Ascending aorta (tissue), 2 donors: ENCODE measurements around the gene TSPAN12. TPM values are rescaled to one million over a fixed set of nuclear protein-coding genes. Genes with fewer than 3 reads are reported as not detected.

Source experiments
- DNase-seq, 2 donors: peaks; one replicate each; pipeline ENCODE4 v3.0.0-alpha.2; 2019; ENCODE audit warnings: low spot score in 2 of 2
- H3K27ac ChIP-seq, 2 donors: fragments of 200-600 bp; sonication (generic); one replicate each; pipeline ENCODE4 v1.5.1; 2016 to 2017; ENCODE audit warnings: mild to moderate bottlenecking in 1 of 2
- H3K27me3 ChIP-seq: fragments of 200-600 bp; sonication (generic); one replicate; pipeline ENCODE4 v1.5.1; 2017
- H3K36me3 ChIP-seq, 2 donors: fragments of 200-600 bp; sonication (generic); one replicate each; pipeline ENCODE4 v1.5.1; 2016
- H3K4me1 ChIP-seq, 2 donors: fragments of 200-600 bp; sonication (generic); one replicate each; pipeline ENCODE4 v1.5.1; 2016 to 2017; ENCODE audit warnings: mild to moderate bottlenecking in 1 of 2
- H3K4me3 ChIP-seq, 2 donors: fragments of 200-600 bp; sonication (generic); one replicate each; pipeline ENCODE4 v1.5.1; 2016 to 2017; ENCODE audit warnings: mild to moderate bottlenecking in 1 of 2
- H3K9me3 ChIP-seq, 2 donors: fragments of 200-600 bp; sonication (generic); one replicate each; pipeline ENCODE4 v1.5.1; 2016
- intact Hi-C: fragments of 100-400 bp; cut with DNase I; formaldehyde crosslinking; loops from one replicate; pipeline ENCODE4 v1.15.1; 2023
- total RNA-seq: library from RNA; depleted of rRNA; stranded (reverse); fragments of >200 nt; gene quantifications from one replicate; pipeline ENCODE4 v1.1.0, GENCODE V29; 2016
- TF ChIP-seq, protein P1 (sequence below), 3 experiments: fragments of 200-600 bp in 2 of 3; fragments of 450-650 bp in 1 of 3; sonication (generic) in 2 of 3; IDR thresholded peaks; one replicate each; pipeline ENCODE4 v1.5.1; 2016 to 2019; ENCODE audit warnings: antibody characterized with exemption in 3 of 3, mild to moderate bottlenecking in 1 of 3, moderate library complexity in 1 of 3

TSPAN12 gene
- total RNA-seq, 1 donor from 2014 or later: 28.9 TPM

DNA sequence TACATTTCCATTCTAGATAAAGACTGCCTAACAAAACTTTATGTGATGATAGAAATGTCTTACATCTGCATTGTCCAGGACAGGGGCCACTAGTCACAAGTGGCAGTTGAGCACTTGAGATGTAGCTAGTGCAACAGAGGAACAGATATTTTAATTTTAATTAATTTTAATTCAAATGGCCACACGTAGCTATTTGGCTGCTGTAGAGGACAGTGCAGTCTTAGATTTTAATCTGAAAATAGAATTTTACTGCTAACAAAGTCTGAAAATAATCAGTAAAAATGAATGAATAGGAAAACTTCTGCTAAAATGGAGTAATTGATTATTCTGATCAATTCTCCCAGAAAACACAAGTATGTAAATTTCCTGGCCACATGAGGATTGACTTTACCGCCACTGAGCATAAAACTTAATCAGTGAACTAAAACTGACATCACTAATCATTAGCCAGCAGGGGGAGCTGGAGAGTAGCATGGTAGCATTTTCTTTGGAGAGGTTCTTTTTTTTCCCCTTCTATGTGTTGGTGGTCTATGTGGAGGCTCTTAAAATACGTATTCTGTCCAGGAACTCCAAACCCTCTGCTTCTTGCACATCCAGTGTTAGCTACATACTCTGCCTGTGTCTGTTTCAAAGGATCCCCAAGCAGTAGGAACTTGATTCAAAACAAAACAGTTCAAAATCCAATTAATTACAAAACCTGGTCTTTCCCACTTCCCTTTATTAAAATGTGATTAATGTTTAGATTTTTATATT is 52.1 kb downstream of the TSPAN12 start:
- intact Hi-C loops: loop anchor here (2.0 kb wide), 2 partner anchors 53 to 135 kb away; partner anchors contain the start of gene TSPAN12
- H3K27me3 ChIP-seq: no peaks in the 10 kb centered on the region
- peak in 1 of 2 donors; percentile 67 for DNase-seq
- TF ChIP-seq, protein P1, sequence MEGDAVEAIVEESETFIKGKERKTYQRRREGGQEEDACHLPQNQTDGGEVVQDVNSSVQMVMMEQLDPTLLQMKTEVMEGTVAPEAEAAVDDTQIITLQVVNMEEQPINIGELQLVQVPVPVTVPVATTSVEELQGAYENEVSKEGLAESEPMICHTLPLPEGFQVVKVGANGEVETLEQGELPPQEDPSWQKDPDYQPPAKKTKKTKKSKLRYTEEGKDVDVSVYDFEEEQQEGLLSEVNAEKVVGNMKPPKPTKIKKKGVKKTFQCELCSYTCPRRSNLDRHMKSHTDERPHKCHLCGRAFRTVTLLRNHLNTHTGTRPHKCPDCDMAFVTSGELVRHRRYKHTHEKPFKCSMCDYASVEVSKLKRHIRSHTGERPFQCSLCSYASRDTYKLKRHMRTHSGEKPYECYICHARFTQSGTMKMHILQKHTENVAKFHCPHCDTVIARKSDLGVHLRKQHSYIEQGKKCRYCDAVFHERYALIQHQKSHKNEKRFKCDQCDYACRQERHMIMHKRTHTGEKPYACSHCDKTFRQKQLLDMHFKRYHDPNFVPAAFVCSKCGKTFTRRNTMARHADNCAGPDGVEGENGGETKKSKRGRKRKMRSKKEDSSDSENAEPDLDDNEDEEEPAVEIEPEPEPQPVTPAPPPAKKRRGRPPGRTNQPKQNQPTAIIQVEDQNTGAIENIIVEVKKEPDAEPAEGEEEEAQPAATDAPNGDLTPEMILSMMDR (IDR thresholded peaks at IDR 0.05): peak; percentile 62 to 83 (median 78)
- H3K36me3 ChIP-seq: no peaks in the 10 kb centered on the region
- peak overlapping the region in 1 of 2 donors; percentile 6 for H3K27ac ChIP-seq
- no peaks in the 10 kb centered on the region for H3K9me3 ChIP-seq
- peaks cover 0 to 5% of the 10 kb centered on the region in 2 donors for H3K4me1 ChIP-seq
- H3K4me3 ChIP-seq: no peak overlapping the region

DNA sequence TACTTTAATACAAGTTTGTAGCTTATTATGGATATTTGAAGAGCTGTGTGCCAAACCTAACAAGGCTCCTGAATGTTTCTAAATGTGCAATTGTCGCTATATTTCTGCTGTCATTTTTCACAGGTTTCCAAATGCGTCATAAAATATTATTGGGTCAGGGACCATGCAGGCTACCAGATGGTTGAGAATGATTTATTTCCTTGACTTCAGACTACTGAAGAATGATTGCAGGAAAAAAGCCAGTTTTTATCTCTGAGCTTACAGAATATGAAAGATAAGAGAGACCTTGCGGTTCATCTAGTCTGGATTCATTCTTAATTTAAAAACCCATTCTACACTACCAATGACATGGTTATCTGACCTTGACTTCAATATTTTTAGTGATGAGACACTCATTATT is 55.2 kb downstream of the TSPAN12 start:
- H3K27me3 ChIP-seq: no peaks in the 10 kb centered on the region
- H3K4me3 ChIP-seq: no peak overlapping the region
- no peak for DNase-seq
- H3K27ac ChIP-seq: no peak overlapping the region
- intact Hi-C loops: no loop called here
- peaks cover 0 to 5% of the 10 kb centered on the region in 2 donors for H3K4me1 ChIP-seq
- TF ChIP-seq, protein P1 (IDR thresholded peaks at IDR 0.05): no peak
- H3K36me3 ChIP-seq: no peaks in the 10 kb centered on the region
- no peaks in the 10 kb centered on the region for H3K9me3 ChIP-seq

DNA sequence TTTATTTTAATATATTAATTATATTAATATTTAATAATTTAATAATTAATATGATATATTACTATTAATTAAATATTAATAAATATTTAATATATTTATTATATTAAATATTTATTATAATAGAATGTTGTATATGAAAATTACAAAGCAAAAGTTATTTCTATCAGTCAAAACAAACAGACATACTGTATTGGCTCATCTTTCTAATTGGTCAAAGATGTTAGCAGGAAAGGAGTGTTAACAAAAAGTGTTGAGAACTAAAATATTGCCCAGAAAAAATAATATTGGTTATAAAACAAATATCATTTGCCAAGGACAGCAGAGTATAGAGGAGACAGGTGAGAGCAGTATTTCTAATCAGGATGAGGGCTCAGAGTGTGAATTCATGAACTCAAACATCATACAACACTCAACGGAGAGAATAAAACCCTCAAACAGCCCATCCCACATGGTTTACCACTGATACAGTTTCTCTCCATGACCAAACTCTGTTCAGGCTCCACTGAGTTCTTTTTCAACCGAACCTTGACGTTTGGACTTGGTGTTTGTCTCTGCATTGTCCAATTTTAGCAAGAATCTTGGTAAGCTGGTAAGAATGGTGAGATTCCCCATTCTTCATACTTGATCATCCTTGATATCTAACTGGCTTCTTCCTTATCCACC is 58.0 kb downstream of the TSPAN12 start:
- intact Hi-C loops: no loop called here
- Histone ChIP-seq H3K27me3 (no peaks in the 10 kb centered on the region), H3K36me3 (no peaks in the 10 kb centered on the region), H3K9me3 (no peaks in the 10 kb centered on the region), H3K27ac (no peak overlapping the region), H3K4me3 (no peak overlapping the region), H3K4me1 (no peaks in the 10 kb centered on the region)
- DNase-seq: no peak
- TF ChIP-seq, protein P1 (IDR thresholded peaks at IDR 0.05): no peak

DNA sequence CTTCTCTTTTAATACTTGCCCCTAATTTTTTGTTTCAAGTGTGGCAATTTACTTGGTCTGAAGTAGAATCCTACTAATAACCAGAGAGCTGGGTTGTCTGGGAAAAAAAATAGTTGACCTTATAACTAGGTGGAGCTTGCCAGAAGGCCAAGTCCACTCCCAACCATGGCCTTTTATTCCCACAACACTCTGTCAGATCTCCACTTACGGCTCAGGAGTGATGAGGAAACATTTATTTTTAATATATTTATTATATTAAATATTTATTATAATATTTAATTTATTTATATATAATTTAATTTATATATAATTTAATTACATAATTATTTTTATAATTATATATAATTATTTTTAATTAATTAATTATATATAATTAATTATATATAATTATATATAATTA is 58.8 kb downstream of the TSPAN12 start:
- H3K27me3 ChIP-seq: no peaks in the 10 kb centered on the region
- no peak overlapping the region for H3K27ac ChIP-seq
- intact Hi-C loops: no loop called here
- H3K4me3 ChIP-seq: no peak overlapping the region
- H3K4me1 ChIP-seq: no peaks in the 10 kb centered on the region
- TF ChIP-seq, protein P1 (IDR thresholded peaks at IDR 0.05): no peak
- no peaks in the 10 kb centered on the region for H3K36me3 ChIP-seq
- no peak for DNase-seq
- no peaks in the 10 kb centered on the region for H3K9me3 ChIP-seq

DNA sequence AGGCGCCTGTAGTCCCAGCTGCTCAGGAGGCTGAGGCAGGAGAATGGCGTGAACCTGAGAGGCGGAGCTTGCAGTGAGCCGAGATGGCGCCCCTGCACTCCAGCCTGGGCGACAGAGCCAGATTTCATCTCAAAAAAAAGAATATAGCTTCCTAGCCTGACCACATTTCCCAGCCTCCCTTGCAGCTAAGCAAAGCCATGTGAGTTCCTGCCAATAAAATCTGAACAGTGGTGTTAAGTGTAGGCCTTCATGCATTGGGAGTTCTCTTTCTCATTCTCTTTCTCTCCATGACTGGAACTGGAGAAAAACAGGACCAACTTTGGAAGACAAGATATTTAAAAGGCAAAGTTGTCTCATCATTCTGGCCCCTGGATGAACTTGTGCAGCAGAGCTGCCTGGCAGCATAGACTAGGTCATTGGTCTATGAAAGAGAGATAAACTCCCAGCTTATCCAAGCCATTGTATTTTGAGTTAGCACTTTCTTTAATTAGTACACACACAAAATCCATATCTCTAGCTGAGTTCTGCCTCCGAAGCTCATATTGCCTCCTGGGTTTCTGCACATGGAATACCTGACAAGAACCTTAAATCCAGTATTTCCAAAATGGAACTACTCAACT is 60.8 kb downstream of the TSPAN12 start:
- Histone ChIP-seq H3K4me3 (no peak overlapping the region), H3K4me1 (no peaks in the 10 kb centered on the region), H3K27me3 (no peaks in the 10 kb centered on the region), H3K9me3 (no peaks in the 10 kb centered on the region), H3K36me3 (no peaks in the 10 kb centered on the region), H3K27ac (no peak overlapping the region)
- intact Hi-C loops: no loop called here
- DNase-seq: no peak
- TF ChIP-seq, protein P1 (IDR thresholded peaks at IDR 0.05): no peak
